Measurements from ENCODE around the gene NFATC2.

GRCh38 chr20:51513545-51513944, 29.0 kb downstream of the NFATC2 start:
- TF ChIP-seq CTCF (conservative IDR thresholded peaks at IDR 0.05; ENCODE audit: low read depth, low read length) (no peak), CEBPB (IDR thresholded peaks at IDR 0.05; ENCODE audit: low read depth, low read length) (no peak), RCOR1 (IDR thresholded peaks at IDR 0.05; ENCODE audit: insufficient replicate concordance, low read length) (no peak)

Data from IMR-90 (cell line).